Nephron (organoid): Measurements from ENCODE around the gene SEMA5A.

Experiments
- H3K27ac Mint-ChIP-seq, 3 experiments: 2 replicates each; pipeline ENCODE4 v1.8.0; 2020; ENCODE audit warnings: mixed read lengths in 3 of 3, mild to moderate bottlenecking in 2 of 3, moderate library complexity in 1 of 3
- H3K27me3 Mint-ChIP-seq: 2 replicates; pipeline ENCODE4 v1.8.0; 2021; ENCODE audit warnings: low read depth, mild to moderate bottlenecking, moderate library complexity, mixed read lengths
- H3K36me3 Mint-ChIP-seq: 2 replicates; pipeline ENCODE4 v1.8.0; 2020; ENCODE audit warnings: low read depth, mixed read lengths
- H3K4me1 Mint-ChIP-seq: 2 replicates; pipeline ENCODE4 v1.8.0; 2020; ENCODE audit warnings: mixed read lengths
- H3K4me3 Mint-ChIP-seq, 3 experiments: 2 replicates each; pipeline ENCODE4 v1.8.0; 2020; ENCODE audit warnings: mild to moderate bottlenecking in 3 of 3, mixed read lengths in 3 of 3, moderate library complexity in 2 of 3
- H3K9me3 Mint-ChIP-seq: 2 replicates; pipeline ENCODE4 v1.8.0; 2020; ENCODE audit warnings: mixed read lengths
- CTCF ChIP-seq, 3 experiments: fragments of 200-600 bp; sonication (generic); IDR thresholded peaks; one replicate each; pipeline ENCODE4 v1.5.0; 2021; ENCODE audit warnings: antibody characterized with exemption in 3 of 3; ENCODE audit not compliant: unreplicated experiment in 3 of 3

SEMA5A gene

GRCh38 chr5:9318031-9318430 is 227.8 kb downstream of the SEMA5A start:
- Mint-ChIP-seq H3K27ac (peak overlapping the region in 1 of 3 experiments; percentile 35), H3K9me3 (no peaks in the 10 kb centered on the region), H3K36me3 (no peaks in the 10 kb centered on the region), H3K4me3 (no peak overlapping the region), H3K27me3 (no peaks in the 10 kb centered on the region), H3K4me1 (no peaks in the 10 kb centered on the region)
- no peak for TF ChIP-seq CTCF (IDR thresholded peaks at IDR 0.05; ENCODE audit: unreplicated experiment in 3 of 3)

- Mint-ChIP-seq H3K4me1 (no peaks in the 10 kb centered on the region), H3K36me3 (no peaks in the 10 kb centered on the region), H3K9me3 (no peaks in the 10 kb centered on the region), H3K27me3 (no peaks in the 10 kb centered on the region), H3K27ac (no peak overlapping the region), H3K4me3 (no peak overlapping the region)
- TF ChIP-seq CTCF (IDR thresholded peaks at IDR 0.05; ENCODE audit: unreplicated experiment in 3 of 3): no peak
Measured at GRCh38 chr5:9316733-9317132, 229.1 kb downstream of the SEMA5A start.

- H3K9me3 Mint-ChIP-seq: no peaks in the 10 kb centered on the region
Measured at GRCh38 chr5:9316041-9316440, 229.8 kb downstream of the SEMA5A start.

GRCh38 chr5:9314558-9314957 is 231.3 kb downstream of the SEMA5A start:
- H3K36me3 Mint-ChIP-seq: no peaks in the 10 kb centered on the region
- no peak for TF ChIP-seq CTCF (IDR thresholded peaks at IDR 0.05; ENCODE audit: unreplicated experiment in 3 of 3)

More at GRCh38 chr5:9316041-9316440, 229.8 kb downstream of the SEMA5A start:
- H3K27me3 Mint-ChIP-seq: no peaks in the 10 kb centered on the region
- no peak for TF ChIP-seq CTCF (IDR thresholded peaks at IDR 0.05; ENCODE audit: unreplicated experiment in 3 of 3)
- no peak overlapping the region for H3K4me3 Mint-ChIP-seq
- no peak overlapping the region for H3K27ac Mint-ChIP-seq
- H3K4me1 Mint-ChIP-seq: no peaks in the 10 kb centered on the region
- no peaks in the 10 kb centered on the region for H3K36me3 Mint-ChIP-seq

GRCh38 chr5:9313751-9314150 is 232.1 kb downstream of the SEMA5A start:
- peak in 1 of 3 experiments; percentile 13 for TF ChIP-seq CTCF (IDR thresholded peaks at IDR 0.05; ENCODE audit: unreplicated experiment in 3 of 3)
- no peak overlapping the region for H3K4me3 Mint-ChIP-seq
- H3K36me3 Mint-ChIP-seq: no peaks in the 10 kb centered on the region
- no peaks in the 10 kb centered on the region for H3K4me1 Mint-ChIP-seq
- H3K27me3 Mint-ChIP-seq: no peaks in the 10 kb centered on the region
- H3K9me3 Mint-ChIP-seq: no peaks in the 10 kb centered on the region
- peak overlapping the region; percentile 29 to 72 (median 55) for H3K27ac Mint-ChIP-seq

More at GRCh38 chr5:9314558-9314957, 231.3 kb downstream of the SEMA5A start:
- Mint-ChIP-seq H3K9me3 (no peaks in the 10 kb centered on the region), H3K27me3 (no peaks in the 10 kb centered on the region), H3K4me1 (no peaks in the 10 kb centered on the region), H3K27ac (peak overlapping the region; percentile 29 to 72 (median 55)), H3K4me3 (no peak overlapping the region)

GRCh38 chr5:9307150-9307549 is 238.7 kb downstream of the SEMA5A start:
- no peak for TF ChIP-seq CTCF (IDR thresholded peaks at IDR 0.05; ENCODE audit: unreplicated experiment in 3 of 3)
- Mint-ChIP-seq H3K4me1 (no peaks in the 10 kb centered on the region), H3K27ac (no peak overlapping the region), H3K36me3 (no peaks in the 10 kb centered on the region), H3K4me3 (no peak overlapping the region), H3K27me3 (no peaks in the 10 kb centered on the region), H3K9me3 (no peaks in the 10 kb centered on the region)
